Right forelimb (tissue), 1 donor: ENCODE measurements around the gene HORMAD1.
A peak's percentile ranks its signal among the peaks of the same experiment; 100 is the strongest.
"Not testable (repeated sequence)": the region's sequence is repeated elsewhere in the genome, so short reads cannot be mapped to it uniquely, and the experiment has no call there.

ENCODE experiments used
- DNase-seq: peaks from one replicate; pipeline ENCODE4 v3.0.0-alpha.2; 2018

The HORMAD1 gene

DNA sequence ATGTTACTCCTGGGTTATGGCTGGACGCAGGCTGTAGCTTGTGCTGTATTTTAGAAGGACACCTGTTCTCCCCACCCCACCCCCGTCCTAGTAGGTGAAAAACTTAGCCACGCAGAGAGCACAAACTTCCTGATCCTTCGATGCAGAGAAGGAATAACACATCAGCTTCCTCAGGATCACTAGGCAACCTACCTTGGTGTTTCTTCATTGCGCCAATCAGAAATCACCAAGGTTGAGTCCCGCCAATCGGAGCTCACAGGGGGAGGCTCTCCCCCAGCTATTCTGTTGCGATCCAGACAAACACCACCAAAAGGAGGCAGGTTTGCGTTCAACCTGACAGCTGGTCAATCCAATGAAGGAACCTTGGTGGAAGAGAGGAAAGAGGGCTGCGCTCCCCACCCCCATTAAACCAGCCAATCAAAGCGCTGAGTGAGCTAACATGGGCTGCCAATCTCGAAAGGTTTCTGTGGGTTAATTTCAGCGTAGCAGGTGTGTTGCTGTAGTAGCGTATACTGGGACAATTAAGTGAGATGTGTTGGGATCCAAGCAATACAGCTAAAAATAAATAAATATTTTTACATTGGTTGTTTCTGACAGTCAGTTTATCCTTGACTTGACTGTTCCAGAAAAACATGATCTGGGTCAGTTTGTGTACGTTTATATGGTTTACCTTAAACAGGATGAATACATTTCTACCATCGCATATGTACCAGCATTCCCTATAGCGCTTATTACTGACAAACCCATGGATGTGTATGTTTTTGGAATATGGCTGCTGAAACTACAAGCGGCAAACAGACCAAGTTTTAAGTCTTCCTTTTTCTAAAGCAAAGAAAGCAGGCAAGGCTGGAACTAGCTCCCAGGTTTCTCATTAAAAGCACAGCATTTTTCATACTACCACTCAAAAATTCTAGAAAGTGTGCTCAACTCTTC lies 23.4 kb downstream of the HORMAD1 start, which contains the start of gene GOLPH3L:
TSS of gene GOLPH3L (minus strand) at position 160 of the 933 bp plus-strand sequence. CDS start 2,316 bp downstream, outside the sequence.
- peak; percentile 92 for DNase-seq

DNA sequence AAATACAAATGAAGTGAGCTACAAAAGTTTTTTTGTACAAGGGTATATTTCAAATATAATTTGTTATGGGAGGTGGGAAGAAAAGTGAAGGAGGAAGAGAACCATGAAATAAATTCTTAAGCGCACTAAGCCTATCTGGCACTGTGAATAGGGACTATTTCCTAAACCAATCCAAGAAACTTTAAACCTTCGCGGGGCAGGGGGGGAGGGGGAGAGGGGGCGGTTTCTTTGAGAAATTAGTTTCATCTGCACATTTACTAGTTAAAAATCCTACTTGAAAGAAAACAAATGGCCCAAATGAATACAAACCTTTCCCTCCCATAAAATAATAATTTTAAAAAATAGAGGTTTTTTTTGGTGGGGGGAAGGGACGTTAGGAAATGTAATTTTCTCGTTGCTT lies 24.1 kb downstream of the HORMAD1 start:
- no peak for DNase-seq

DNA sequence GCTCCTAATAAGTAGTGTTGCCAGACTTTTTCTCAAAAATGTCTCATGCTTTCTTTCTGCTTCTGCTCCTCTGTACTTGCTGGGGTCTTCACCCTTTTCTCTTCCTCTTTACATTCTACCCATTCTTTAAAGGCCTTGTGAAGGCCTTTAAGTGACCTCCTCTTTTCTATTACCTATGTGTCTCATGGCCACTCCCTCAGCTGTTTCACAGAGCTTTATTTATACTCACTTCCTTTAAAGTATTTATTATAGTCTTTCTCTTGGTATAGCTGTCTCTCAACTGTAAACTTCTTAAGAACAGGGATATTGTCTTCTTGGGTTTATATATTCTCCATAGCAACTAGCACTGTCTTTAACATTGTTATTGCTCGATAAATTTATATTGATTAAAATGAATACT lies 24.5 kb downstream of the HORMAD1 start:
- no peak for DNase-seq

DNA sequence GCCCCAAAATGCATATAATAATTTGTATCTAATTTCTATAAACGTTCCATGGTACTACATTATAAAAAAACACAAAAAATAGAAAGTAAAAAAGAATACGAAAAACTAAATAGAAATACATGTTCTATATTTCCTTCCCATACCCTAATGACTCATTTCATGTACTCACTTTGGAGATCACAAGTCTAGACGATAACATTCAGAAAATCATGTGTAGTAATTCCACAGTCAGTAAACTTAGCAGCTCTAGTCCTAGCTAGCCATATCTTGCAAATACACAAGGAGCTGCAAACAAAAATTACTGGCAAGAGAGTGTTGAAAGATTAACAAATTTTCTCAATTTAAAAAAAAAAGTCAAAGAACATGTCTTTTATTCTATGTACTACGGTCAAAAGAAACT lies 25.1 kb downstream of the HORMAD1 start:
- no peak for DNase-seq

DNA sequence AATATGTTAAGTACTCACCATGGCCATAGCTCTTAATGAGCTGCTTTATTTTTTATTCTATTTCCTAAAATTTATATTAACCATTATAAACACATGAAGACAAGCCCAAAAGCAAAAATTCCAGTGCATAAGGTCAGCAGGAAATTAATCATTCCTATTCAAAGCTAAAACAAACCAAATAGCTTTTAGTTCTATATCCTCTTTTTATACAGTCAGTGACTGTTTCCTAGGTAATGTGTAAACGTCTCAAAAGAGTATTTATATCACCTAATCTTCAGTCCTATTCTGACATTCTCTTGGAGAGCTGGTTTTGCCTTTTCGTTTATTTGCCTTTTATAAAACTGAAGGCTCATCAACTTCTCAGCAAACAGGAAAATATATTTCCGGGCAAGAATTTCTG lies 28.0 kb downstream of the HORMAD1 start:
- DNase-seq = no peak

DNA sequence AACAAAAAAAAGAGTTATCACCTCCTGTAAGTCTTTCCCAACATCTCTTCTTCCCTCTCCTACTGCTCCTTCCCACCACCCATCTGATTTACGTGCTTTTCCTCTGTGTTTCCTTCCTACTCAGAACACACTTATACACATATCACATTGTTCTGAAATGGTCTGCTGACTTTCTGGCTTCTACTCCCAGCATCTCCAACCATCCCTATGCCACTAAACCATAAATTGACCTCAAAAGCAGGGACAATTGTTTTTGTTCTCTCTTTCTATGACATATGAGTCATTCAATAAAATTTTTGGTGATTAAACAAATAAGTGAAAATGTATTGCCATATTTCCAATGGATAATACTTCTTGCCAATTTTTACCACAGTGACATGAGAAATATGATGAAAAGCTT lies 31.9 kb downstream of the HORMAD1 start:
- no peak for DNase-seq

DNA sequence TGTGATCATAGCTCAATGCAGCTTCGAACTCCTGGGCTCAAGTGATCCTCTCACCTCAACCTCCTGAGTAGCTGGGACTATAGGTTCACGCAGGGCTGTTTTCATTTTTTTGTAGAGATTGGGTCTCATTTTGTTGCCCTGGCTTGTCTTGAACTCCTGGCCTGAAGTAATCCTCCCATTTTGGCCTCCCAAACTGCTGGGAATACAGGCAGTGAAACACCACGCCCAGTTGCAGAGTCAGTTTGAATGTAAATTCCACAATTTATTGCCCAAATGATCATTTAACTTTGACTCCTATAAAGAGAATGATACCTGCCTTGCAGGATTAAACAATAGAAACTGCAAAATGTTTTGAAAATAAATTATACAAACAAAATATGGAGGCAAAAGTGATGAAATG lies 34.4 kb downstream of the HORMAD1 start:
- DNase-seq = no peak

DNA sequence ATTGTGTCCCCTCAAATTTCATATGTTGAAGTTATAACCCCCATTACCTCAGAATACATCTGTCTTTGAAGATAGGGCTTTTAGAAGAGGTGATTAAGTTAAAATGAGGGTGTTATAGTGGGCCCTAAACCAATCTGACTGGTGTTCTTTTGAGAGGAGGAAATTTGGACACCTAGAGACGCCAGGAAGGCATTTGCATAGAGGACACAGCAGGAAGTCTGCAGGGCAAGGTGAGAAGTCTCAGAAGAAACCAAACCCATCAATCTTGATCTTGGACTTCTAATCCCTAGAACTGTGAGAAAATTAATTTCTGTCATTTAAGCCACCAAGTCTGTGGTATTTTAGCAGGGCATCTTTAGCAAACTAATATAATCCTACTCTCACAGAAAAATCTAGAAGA lies 36.8 kb downstream of the HORMAD1 start:
- DNase-seq = no peak

DNA sequence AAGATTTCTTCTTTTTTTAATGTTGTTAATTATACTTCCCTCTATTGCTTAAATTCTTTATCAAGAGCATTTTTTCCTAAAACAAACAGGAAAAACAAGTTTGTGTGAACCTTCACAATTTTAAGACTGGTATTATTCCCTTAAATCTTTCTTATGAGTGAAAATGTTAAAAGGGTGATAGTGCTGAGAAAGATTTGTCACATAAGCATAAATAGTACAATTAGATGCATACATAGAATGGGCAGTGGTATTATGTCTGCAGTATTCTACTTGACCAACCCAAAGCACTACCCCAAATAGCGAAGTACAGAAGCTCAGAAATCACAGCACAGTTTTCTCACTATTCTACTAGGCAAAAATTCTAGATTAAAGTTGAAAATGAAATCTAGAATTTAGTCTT lies 41.7 kb downstream of the HORMAD1 start:
- DNase-seq = no peak

DNA sequence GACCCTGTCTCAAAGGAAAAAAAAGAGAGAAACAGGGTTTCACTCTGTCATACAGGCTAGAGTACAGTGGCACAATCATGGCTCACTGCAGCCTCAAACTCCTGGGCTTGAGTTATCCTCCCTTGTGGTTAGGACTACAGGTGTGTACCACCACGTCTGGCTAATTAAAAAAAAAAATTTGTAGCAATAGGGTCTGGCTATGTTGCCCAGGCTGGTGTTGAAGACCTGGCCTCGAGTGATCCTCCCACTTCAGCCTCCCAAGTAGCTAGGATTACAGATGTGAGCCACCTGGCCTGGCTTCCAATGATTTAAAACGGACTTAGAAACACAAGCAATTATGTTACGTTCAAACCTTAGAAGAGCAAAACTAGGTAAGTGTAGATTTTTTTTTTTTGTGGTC lies 45.8 kb downstream of the HORMAD1 start:
- DNase-seq = no peak

DNA sequence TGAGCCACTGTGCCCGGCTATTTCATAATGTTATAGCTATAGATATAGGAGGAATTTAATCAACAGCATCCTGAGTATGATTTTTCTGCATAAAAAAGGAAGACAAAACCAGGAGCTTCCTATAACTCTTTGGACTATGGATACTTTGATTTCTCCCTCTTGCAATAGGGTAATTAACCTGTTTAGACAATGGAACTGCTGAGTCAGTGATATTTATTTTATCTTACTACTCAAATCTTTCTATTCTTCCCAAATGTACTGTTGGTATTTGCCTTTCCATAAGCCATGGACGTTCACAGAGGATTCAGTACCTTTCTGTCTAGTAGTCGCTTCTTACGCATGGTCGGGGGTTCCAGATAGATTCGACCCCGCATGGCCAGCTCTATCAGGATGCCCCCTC lies 57.4 kb downstream of the HORMAD1 start:
- DNase-seq = no peak

DNA sequence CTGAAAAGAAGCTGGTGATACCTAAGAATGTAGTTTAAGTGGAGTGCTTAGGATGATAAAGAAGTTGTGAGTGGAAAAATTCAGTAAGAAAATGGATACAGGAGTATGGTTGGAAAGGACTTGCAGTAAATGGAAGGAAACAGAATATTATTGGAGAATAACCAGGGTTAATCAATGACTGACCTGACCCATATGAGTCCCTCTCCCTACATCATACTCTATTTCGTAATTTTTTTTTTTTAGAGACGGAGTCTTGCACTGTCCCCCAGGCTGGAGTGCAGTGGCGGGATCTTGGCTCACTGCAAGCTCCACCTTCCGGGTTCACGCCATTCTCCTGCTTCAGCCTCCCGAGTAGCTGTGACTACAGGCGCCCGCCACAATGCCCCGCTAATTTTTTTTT lies 57.9 kb downstream of the HORMAD1 start:
- DNase-seq = no peak

DNA sequence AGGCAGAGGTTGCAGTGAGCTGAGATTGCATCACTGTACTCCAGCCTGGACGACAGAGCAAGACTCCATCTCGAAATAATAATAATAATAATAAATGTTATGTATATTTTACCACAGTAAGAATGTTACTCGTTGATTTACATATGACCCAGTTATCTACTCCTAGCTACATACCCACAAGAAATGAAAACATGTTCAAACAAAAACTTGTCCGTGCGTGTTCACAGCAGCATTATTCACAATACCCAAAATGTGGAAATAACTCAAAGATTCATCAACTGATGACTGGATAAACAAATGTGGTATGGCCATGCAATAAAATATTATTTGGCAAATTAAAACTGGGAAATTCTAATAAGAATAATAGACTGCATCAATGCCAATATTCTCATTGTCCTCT lies 59.5 kb downstream of the HORMAD1 start:
- DNase-seq = no peak

DNA sequence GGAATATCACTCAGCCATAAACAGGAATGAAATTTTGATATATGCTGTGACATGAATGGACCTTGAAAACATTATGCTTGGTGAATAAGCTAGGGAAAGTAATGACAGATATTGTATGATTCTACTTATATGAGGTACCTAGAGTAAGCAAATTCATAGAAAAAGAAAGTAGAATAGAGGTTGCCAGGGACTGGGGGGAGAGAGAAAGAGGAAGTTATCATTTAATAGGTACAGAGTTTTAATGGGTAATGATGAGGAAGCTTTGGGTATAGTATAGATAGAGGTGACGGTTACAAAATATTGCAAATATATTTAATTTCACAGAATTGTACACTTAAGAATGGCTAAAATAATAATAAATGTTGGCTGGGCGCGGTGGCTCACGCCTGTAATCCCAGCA lies 60.1 kb downstream of the HORMAD1 start:
- no peak for DNase-seq

DNA sequence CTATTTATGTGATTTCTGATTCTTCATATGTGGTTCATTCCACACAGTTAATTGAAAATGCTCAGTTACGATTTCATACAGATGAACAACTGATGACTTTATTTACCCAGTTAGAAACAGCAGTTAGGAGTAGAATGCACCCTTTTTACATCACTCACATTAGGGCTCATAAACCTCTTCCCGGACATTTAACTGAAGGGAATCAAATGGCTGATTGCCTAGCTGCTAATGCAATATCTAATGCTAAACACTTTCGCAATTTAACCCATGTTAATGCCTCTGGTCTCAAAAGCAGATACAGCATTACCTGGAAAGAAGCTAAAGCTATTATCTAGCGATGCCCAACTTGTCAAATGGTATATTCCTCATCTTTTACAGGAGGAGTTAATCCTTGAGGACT lies 63.6 kb downstream of the HORMAD1 start:
- not testable (repeated sequence) for DNase-seq

DNA sequence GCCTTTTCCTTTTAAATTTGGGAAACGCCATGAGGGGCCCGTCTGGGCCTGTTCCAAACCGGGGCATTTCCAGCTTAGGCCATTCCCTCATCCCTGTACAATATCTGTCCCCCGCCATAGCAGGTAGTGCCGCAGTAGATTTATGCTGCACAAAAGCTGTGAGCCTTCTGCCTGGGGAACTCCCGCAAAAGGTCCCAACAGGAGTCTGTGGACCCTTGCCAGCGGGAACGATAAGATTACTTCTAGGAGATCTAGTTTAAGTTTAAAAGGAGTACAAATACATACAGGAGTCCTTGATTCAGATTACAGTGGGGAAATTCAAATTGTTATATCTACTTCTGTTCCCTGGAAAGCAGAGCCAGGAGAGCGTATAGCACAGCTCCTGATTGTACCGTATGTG lies 66.1 kb downstream of the HORMAD1 start:
- DNase-seq = not testable (repeated sequence)

DNA sequence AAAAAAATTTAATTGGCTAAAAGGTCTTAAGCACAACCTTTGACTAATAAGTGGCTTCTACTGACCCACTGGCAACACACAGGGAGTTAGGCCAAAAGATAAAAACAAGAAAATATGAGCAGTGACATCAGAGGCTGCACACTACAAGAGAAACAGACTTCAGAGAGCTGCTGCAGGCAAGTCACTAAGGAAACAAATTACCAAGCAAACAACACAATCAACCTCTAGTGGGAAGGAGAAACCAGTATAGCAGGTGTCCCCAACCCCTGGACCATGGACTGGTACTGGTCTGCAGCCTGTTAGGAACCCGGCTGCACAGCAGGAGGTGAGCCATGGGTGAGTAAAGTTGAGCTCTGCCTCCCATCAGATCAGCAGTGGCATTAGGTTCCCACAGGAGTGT lies 70.5 kb downstream of the HORMAD1 start:
- no peak for DNase-seq

DNA sequence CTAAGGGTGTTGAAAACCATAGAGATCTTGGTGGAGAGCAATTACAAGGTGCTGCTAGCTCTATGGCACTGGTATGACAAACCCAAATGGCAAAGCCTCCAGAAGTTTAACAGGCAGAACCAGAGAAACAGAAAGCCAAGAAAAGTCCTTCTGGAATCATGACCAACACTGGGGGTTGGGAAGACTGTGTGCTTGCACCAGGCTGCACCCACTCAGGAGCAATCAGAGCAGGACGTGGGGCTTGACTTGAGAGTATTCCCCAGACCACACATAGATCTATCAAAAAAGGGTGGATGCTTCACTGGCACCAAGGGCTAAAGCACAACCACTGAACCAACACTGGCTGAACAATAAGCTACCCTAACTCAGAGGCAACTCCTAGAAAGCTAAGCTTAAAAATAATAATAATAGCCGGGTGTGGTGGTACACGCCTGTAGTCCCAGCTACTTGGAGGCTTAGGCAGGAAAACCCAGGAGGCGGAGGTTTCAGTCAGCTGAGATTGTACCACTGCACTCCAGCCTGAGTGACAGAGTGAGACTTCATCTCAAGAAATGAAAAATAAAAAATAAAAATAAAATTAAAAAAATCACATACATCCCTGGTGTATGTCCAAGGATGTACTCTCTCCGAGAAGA lies 71.1 kb downstream of the HORMAD1 start:
- no peak for DNase-seq
